Endothelial cell of umbilical vein (primary cell): Measurements from ENCODE around the gene MAT2A. TPM values are rescaled to one million over a fixed set of nuclear protein-coding genes. Genes with fewer than 3 reads are reported as not detected.

Experiments used
- BruUV-seq: library from RNA; stranded (reverse); fragments of 400-500 nt; replicated peaks from 2 replicates; lab custom pipeline; 2021; lab: Mats Ljungman, UMichigan
- CTCF ChIA-PET: fragments of 300-600, 350-600 bp; sonication (Branson Sonifier 250); formaldehyde crosslinking; loops from one replicate; lab custom pipeline; 2021; ENCODE audit warnings: antibody characterized with exemption, inconsistent platforms; lab: Charles Lee
- POLR2A ChIA-PET: fragments of 300-600, 350-600 bp; sonication (Branson Sonifier 250); formaldehyde crosslinking; loops from one replicate; lab custom pipeline; 2021; ENCODE audit warnings: antibody characterized with exemption, inconsistent platforms; lab: Charles Lee
- DNase-seq: peaks from one replicate; pipeline ENCODE4 v3.0.0-alpha.2; 2011; ENCODE audit warnings: low read depth, low spot score
- FAIRE-seq: peaks from 2 replicates; lab custom pipeline; 2011; peaks lifted over from hg19 to GRCh38; lab: Jason Lieb, UNC
- H2AFZ ChIP-seq: 2 replicates; pipeline ENCODE4 v1.6.0; 2012; ENCODE audit warnings: low read depth, low read length, control low read depth, inconsistent platforms
- H3K27ac ChIP-seq: 2 replicates; pipeline ENCODE4 v1.5.1; 2011; ENCODE audit warnings: low read depth, mild to moderate bottlenecking, control low read depth, low read length, moderate library complexity; ENCODE audit not compliant: insufficient read depth
- H3K27me3 ChIP-seq, 2 experiments: 2 replicates each; pipeline versions ENCODE4 v1.6.0 to v1.6.1; 2011; ENCODE audit warnings: low read length in 2 of 2, mixed read lengths in 1 of 2; ENCODE audit not compliant: control insufficient read depth in 2 of 2, insufficient read depth in 2 of 2
- H3K36me3 ChIP-seq, 2 experiments: 2 replicates in 1 of 2; 3 replicates in 1 of 2; pipeline ENCODE4 v1.5.1; 2011; ENCODE audit warnings: low read length in 2 of 2, mild to moderate bottlenecking in 1 of 2, moderate library complexity in 1 of 2; ENCODE audit not compliant: control insufficient read depth in 2 of 2, insufficient read depth in 2 of 2; ENCODE audit errors: extremely low read depth in 1 of 2
- H3K4me1 ChIP-seq: 3 replicates; pipeline ENCODE4 v1.5.1; 2011; ENCODE audit warnings: mild to moderate bottlenecking, low read length; ENCODE audit not compliant: control insufficient read depth, insufficient read depth; ENCODE audit errors: extremely low read depth
- H3K4me2 ChIP-seq: 2 replicates; pipeline ENCODE4 v1.6.1; 2011; ENCODE audit warnings: low read length, control low read depth, mixed read lengths; ENCODE audit not compliant: insufficient read depth
- H3K4me3 ChIP-seq, 3 experiments: fragments of 200-600 bp in 1 of 3; sonication (generic), shearing (Covaris generic) in 1 of 3; replicated peaks in 1 of 3; 2 replicates each; pipeline ENCODE4 v1.5.1; 2011 to 2016; ENCODE audit warnings: control low read depth in 3 of 3, low read length in 3 of 3, mild to moderate bottlenecking in 2 of 3, inconsistent platforms in 1 of 3, low read depth in 1 of 3, moderate library complexity in 1 of 3; ENCODE audit not compliant: insufficient read depth in 1 of 3
- H3K79me2 ChIP-seq: 2 replicates; pipeline ENCODE4 v1.6.0; 2012; ENCODE audit warnings: low read length, inconsistent platforms; ENCODE audit not compliant: control insufficient read depth, insufficient read depth
- H3K9ac ChIP-seq: replicated peaks from 2 replicates; pipeline ENCODE3; 2011; ENCODE audit warnings: low read length, control low read depth; ENCODE audit not compliant: insufficient read depth; ENCODE audit errors: extremely low read depth
- H3K9me1 ChIP-seq: replicated peaks from 3 replicates; pipeline ENCODE4 v1.6.0; 2011; ENCODE audit warnings: mild to moderate bottlenecking, low read length; ENCODE audit not compliant: control insufficient read depth, insufficient read depth; ENCODE audit errors: extremely low read depth
- H3K9me3 ChIP-seq: replicated peaks from 2 replicates; pipeline ENCODE4 v1.5.1; 2012; ENCODE audit warnings: low read length, inconsistent platforms; ENCODE audit not compliant: control insufficient read depth, insufficient read depth
- H4K20me1 ChIP-seq: replicated peaks from 2 replicates; pipeline ENCODE3; 2011; ENCODE audit warnings: mild to moderate bottlenecking, low read length; ENCODE audit not compliant: control insufficient read depth, insufficient read depth; ENCODE audit errors: extremely low read depth
- CTCF ChIP-seq, 2 donors: IDR thresholded peaks; 1 replicate in 1 of 2; 2 replicates in 1 of 2; pipeline ENCODE4 v1.5.1; 2011; ENCODE audit warnings: low read length in 2 of 2, mild to moderate bottlenecking in 2 of 2, moderate library complexity in 2 of 2, control low read depth in 1 of 2, inconsistent platforms in 1 of 2, low read depth in 1 of 2; ENCODE audit not compliant: insufficient read depth in 1 of 2; ENCODE audit errors: extremely low read depth in 1 of 2
- EZH2 ChIP-seq: IDR thresholded peaks from 2 replicates; pipeline ENCODE4 v1.6.1; 2012; ENCODE audit warnings: borderline replicate concordance, low read depth, mild to moderate bottlenecking, moderate library complexity, low read length, inconsistent platforms; ENCODE audit not compliant: severe bottlenecking
- FOS ChIP-seq: IDR thresholded peaks from 2 replicates; pipeline ENCODE4 v1.6.1; 2011; ENCODE audit warnings: mild to moderate bottlenecking, low read length, moderate library complexity, borderline replicate concordance; ENCODE audit not compliant: insufficient read depth
- GATA2 ChIP-seq: IDR thresholded peaks from 2 replicates; pipeline ENCODE4 v1.7.0; 2011; ENCODE audit warnings: low read depth, mild to moderate bottlenecking, moderate library complexity, mixed read lengths, low read length; ENCODE audit not compliant: insufficient read length, insufficient read depth
- JUN ChIP-seq: IDR thresholded peaks from 2 replicates; pipeline ENCODE4 v1.6.1; 2011; ENCODE audit warnings: borderline replicate concordance, low read depth; ENCODE audit not compliant: insufficient read length, insufficient read depth
- MAX ChIP-seq: IDR thresholded peaks from 2 replicates; pipeline ENCODE4 v1.6.1; 2011; ENCODE audit not compliant: insufficient read depth, insufficient read length
- MYC ChIP-seq: IDR thresholded peaks from one replicate; pipeline ENCODE4 v1.6.1; 2011; ENCODE audit warnings: mild to moderate bottlenecking, low read depth, low read length
- POLR2A ChIP-seq: IDR thresholded peaks from 2 replicates; pipeline ENCODE4 v1.6.1; 2012; ENCODE audit warnings: low read depth, mild to moderate bottlenecking, control low read depth, low read length
- POLR2AphosphoS5 ChIP-seq: IDR thresholded peaks from 2 replicates; pipeline ENCODE4 v1.6.1; 2012; ENCODE audit warnings: low read depth, mild to moderate bottlenecking, control low read depth, low read length, moderate library complexity; ENCODE audit not compliant: insufficient read depth
- dilution Hi-C: fragments of 300-500 bp; cut with MboI; formaldehyde crosslinking; loops from one replicate; pipeline ENCODE4 v1.15.0; 2019; ENCODE audit warnings: low sequenced_read_pairs; ENCODE audit not compliant: extremely low pct_ligation_motif_present
- intact Hi-C: fragments of 100-400 bp; cut with micrococcal nuclease; formaldehyde crosslinking; loops from one replicate; pipeline ENCODE4 v1.10.0; 2022
- polyA plus RNA-seq, 4 experiments: library from polyadenylated mRNA; depleted of rRNA in 3 of 4; stranded (reverse) in 3 of 4; unstranded in 1 of 4; fragments of >200 nt; gene quantifications; 2 replicates each; pipeline versions ENCODE4 v1.2.1 to v1.2.3, GENCODE V29; 2011 to 2012; ENCODE audit warnings: missing spikeins in 1 of 4
- total RNA-seq: library from RNA; stranded (reverse); gene quantifications from 2 replicates; pipeline ENCODE4 v1.2.3, GENCODE V29; 2021

MAT2A gene
- total and polyA plus RNA-seq, 2 donors (not counting 3 experiments of a cell fraction or from before 2014, with no cell fraction given) = 172 to 257 TPM

GRCh38 chr2:85584354-85584856 is 45.4 kb downstream of the MAT2A start, which contains the start of gene VAMP5:
TSS of gene VAMP5 (plus strand) at chr2:85584431. CDS start at chr2:85584491, 60 bp downstream.
- POLR2A ChIA-PET = interaction anchor here (1.3 kb wide), 1 partner anchor 22 kb away, joined by 5 read pairs; no protein-coding TSS in a partner anchor
- Histone ChIP-seq H3K9me1 (no peaks in the 10 kb centered on the region), H3K4me2 (peak within 1 kb of the TSS; percentile 88), H3K4me3 (peak within 1 kb of the TSS; percentile 17 to 58 (median 55)), H3K27me3 (no peaks in the 10 kb centered on the region), H3K9me3 (no peaks in the 10 kb centered on the region), H3K9ac (peak within 1 kb of the TSS; percentile 78), H3K79me2 (peaks cover 20% of the 10 kb centered on the region), H3K4me1 (peaks cover 49% of the 10 kb centered on the region), H3K36me3 (no peaks in the 10 kb centered on the region), H2AFZ (peak within 1 kb of the TSS; percentile 62), H4K20me1 (no peaks in the 10 kb centered on the region), H3K27ac (peak within 1 kb of the TSS; percentile 66)
- FAIRE-seq (no peak), DNase-seq (peak; percentile 44)
- CTCF ChIA-PET = no interaction called here
- TF ChIP-seq POLR2AphosphoS5 = peak; percentile 64
- no peak for TF ChIP-seq MYC
- dilution Hi-C loops = no loop called here
- TSS peak; percentile 19 for BruUV-seq
- intact Hi-C loops = loop anchor here (2.0 kb wide), 1 partner anchor 32 kb away; the partner anchor contains the start of gene USP39

- BruUV-seq = TSS peak; percentile 82
- H3K27ac ChIP-seq = peak overlapping the region; percentile 66
- CTCF ChIA-PET = interaction anchor here (0.6 to 0.9 kb wide), 3 partner anchors 8 to 47 kb away, joined by 3 to 5 read pairs (median 4); partner anchors contain the start of genes RNF181 and VAMP8
- no peaks in the 10 kb centered on the region for H3K9me1 ChIP-seq
- H3K36me3 ChIP-seq = no peaks in the 10 kb centered on the region
- no peak overlapping the region for H2AFZ ChIP-seq
- peak; percentile 92 for FAIRE-seq
- peak overlapping the region; percentile 17 to 58 (median 55) for H3K4me3 ChIP-seq
- TF ChIP-seq MAX (no peak), MYC (no peak), POLR2A (peak; percentile 82), POLR2AphosphoS5 (peak; percentile 67), CTCF (IDR thresholded peaks at IDR 0.05; ENCODE audit: extremely low read depth in 1 of 2, insufficient read depth in 1 of 2, low read depth in 1 of 2, low read length in 2 of 2) (no peak), JUN (peak; percentile 85), FOS (peak; percentile 84), GATA2 (peak; percentile 88), EZH2 (no peak)
- H3K9me3 ChIP-seq = no peaks in the 10 kb centered on the region
- dilution Hi-C loops (no loop called here), intact Hi-C loops (loop anchor here (1.0 to 2.0 kb wide), 4 partner anchors 10 to 32 kb away; partner anchors contain the start of genes GGCX, RNF181, TMEM150A and USP39)
- peaks cover 20% of the 10 kb centered on the region for H3K79me2 ChIP-seq
- H4K20me1 ChIP-seq = no peaks in the 10 kb centered on the region
- peak; percentile 90 for DNase-seq
- no peaks in the 10 kb centered on the region for H3K27me3 ChIP-seq
- H3K4me1 ChIP-seq = peaks cover 56% of the 10 kb centered on the region
- peak overlapping the region; percentile 40 for H3K4me2 ChIP-seq
- H3K9ac ChIP-seq = peak overlapping the region; percentile 78
- POLR2A ChIA-PET = interaction anchor here (0.6 to 1.3 kb wide), 6 partner anchors 10 to 77 kb away, joined by 3 to 8 read pairs (median 6); partner anchors contain the start of genes C2orf68, MAT2A, RNF181 and USP39
Measured at GRCh38 chr2:85584857-85585780, 46.2 kb downstream of the MAT2A start.
